Uterus (tissue), 2 donors: ENCODE measurements around the gene UBN1.

Experiments used
- CTCF ChIP-seq, 4 experiments: fragments of 200-600 bp in 2 of 4; fragments of 450-650 bp in 2 of 4; sonication (generic) in 2 of 4; IDR thresholded peaks; one replicate each; pipeline ENCODE4 v1.5.1; 2016 to 2019; ENCODE audit warnings: antibody characterized with exemption in 4 of 4, mild to moderate bottlenecking in 2 of 4, moderate library complexity in 1 of 4
- POLR2A ChIP-seq, 2 donors: fragments of 450-650 bp; IDR thresholded peaks; one replicate each; pipeline ENCODE4 v1.6.1; 2016; ENCODE audit warnings: antibody characterized with exemption in 2 of 2, mild to moderate bottlenecking in 1 of 2, moderate library complexity in 1 of 2

GRCh38 chr16:4828567-4829321 is 18.5 kb upstream of the UBN1 start:
- TF ChIP-seq CTCF (IDR thresholded peaks at IDR 0.05) (no peak), POLR2A (IDR thresholded peaks at IDR 0.05) (no peak)
